ENCODE data around the gene RIMBP3C.
"Not testable (repeated sequence)": the region's sequence is repeated elsewhere in the genome, so short reads cannot be mapped to it uniquely, and the experiment has no call there.

GRCh38 chr22:21551361-21551760, at the start of gene RIMBP3C:
- not testable (repeated sequence) for TF ChIP-seq CTCF (conservative IDR thresholded peaks at IDR 0.05; ENCODE audit: low read depth, low read length); EZH2 (IDR thresholded peaks at IDR 0.05; ENCODE audit: borderline replicate concordance, low read depth, low read length, poor library complexity, severe bottlenecking)
